ENCODE data around the gene UGT3A2. TPM values are rescaled to one million over a fixed set of nuclear protein-coding genes. Genes with fewer than 3 reads are reported as not detected.

UGT3A2 gene
- total and polyA plus RNA-seq, 2 of the 4 experiments (the other 2 are of a cell fraction): not detected

GRCh38 chr5:36007366-36007765 is 59.3 kb downstream of the UGT3A2 start:
- no TSS peak for BruUV-seq (replicated peaks)
- no peak overlapping the region for H3K56ac ChIP-seq (ENCODE audit: extremely low read depth, insufficient read depth, low read length)
- dilution Hi-C loops (cut with HindIII; ENCODE audit: low sequenced_read_pairs, unreplicated experiment) (no loop called here), intact Hi-C loops (cut with micrococcal nuclease) (no loop called here), in situ Hi-C loops (cut with MboI; ENCODE audit: low sequenced_read_pairs) (no loop called here)
- H2AK5ac ChIP-seq (ENCODE audit: low read depth, low read length): no peak overlapping the region
- H3K9me1 ChIP-seq (ENCODE audit: insufficient read depth, low read length): no peaks in the 10 kb centered on the region
- H2BK15ac ChIP-seq (ENCODE audit: low read depth, low read length): no peak overlapping the region
- no peak overlapping the region for H2BK5ac ChIP-seq (ENCODE audit: low read depth, low read length, poor library complexity, severe bottlenecking)
- H2AK9ac ChIP-seq (replicated peaks; ENCODE audit: low read depth, low read length, poor library complexity): no peak overlapping the region
- no peaks in the 10 kb centered on the region for H3K4me1 ChIP-seq (ENCODE audit: control insufficient read depth, insufficient read depth, low read length)
- H2BK20ac ChIP-seq (ENCODE audit: low read depth, low read length): no peak overlapping the region
- no peak overlapping the region for H2BK120ac ChIP-seq (ENCODE audit: low read depth, low read length)
- no peak overlapping the region for H3K4me2 ChIP-seq (ENCODE audit: low read depth, low read length)
- H4K20me1 ChIP-seq (ENCODE audit: insufficient read depth, low read length): no peaks in the 10 kb centered on the region
- no peak overlapping the region for H3K14ac ChIP-seq (replicated peaks; ENCODE audit: low read depth, low read length)
- ATAC-seq (ENCODE audit: low read depth) (no peak), DNase-seq (no peak)
- CTCF ChIA-PET: no interaction called here
- no peak overlapping the region for H3K23ac ChIP-seq (ENCODE audit: low read depth, low read length)
- no peaks in the 10 kb centered on the region for H3K27me3 ChIP-seq (ENCODE audit: control insufficient read depth, insufficient read depth, low read length)
- no peak overlapping the region for H4K91ac ChIP-seq (ENCODE audit: insufficient read depth, low read depth, low read length)
- no peak overlapping the region for H3K4ac ChIP-seq (ENCODE audit: low read depth, low read length)
- H2AFZ ChIP-seq (replicated peaks; ENCODE audit: low read length, poor library complexity): no peak overlapping the region
- POLR2A ChIA-PET (ENCODE audit: unreplicated experiment): no interaction called here
- no peak for TF ChIP-seq SMC3 (IDR thresholded peaks at IDR 0.05; ENCODE audit: low read depth, low read length)
- TF ChIP-seq MAZ (IDR thresholded peaks at IDR 0.05; ENCODE audit: borderline replicate concordance, low read depth, low read length): no peak
- TF ChIP-seq RFX5 (IDR thresholded peaks at IDR 0.05; ENCODE audit: low read depth, low read length): no peak
- TF ChIP-seq POLR2A (IDR thresholded peaks at IDR 0.05; ENCODE audit: low read depth, low read length): no peak
- TF ChIP-seq CEBPB (IDR thresholded peaks at IDR 0.05; ENCODE audit: low read depth, low read length): no peak
- no peak overlapping the region for H4K8ac ChIP-seq (ENCODE audit: low read depth in 2 of 2, low read length in 2 of 2)
- no peak overlapping the region for H3K18ac ChIP-seq (ENCODE audit: low read depth, low read length)
- H3K4me3 ChIP-seq (ENCODE audit: insufficient read depth, low read depth, low read length): no peak overlapping the region
- no peaks in the 10 kb centered on the region for H3K9me3 ChIP-seq (ENCODE audit: control insufficient read depth, insufficient read depth, low read length)
- no peak overlapping the region for H3K9ac ChIP-seq (ENCODE audit: low read depth, low read length)
- H4K5ac ChIP-seq (ENCODE audit: low read depth, low read length): no peak overlapping the region
- H3K27ac ChIP-seq (ENCODE audit: insufficient read depth, low read length): no peak overlapping the region
- no peaks in the 10 kb centered on the region for H3K79me1 ChIP-seq (ENCODE audit: low read depth in 1 of 2, low read length in 2 of 2)
- no peaks in the 10 kb centered on the region for H3K36me3 ChIP-seq (ENCODE audit: control insufficient read depth, insufficient read depth, low read length)
